ENCODE measurements around the gene SYPL2. TPM values are rescaled to one million over a fixed set of nuclear protein-coding genes. Genes with fewer than 3 reads are reported as not detected.

The SYPL2 gene
- 0.44 and 1.6 TPM in 2 replicates for total RNA-seq

DNA sequence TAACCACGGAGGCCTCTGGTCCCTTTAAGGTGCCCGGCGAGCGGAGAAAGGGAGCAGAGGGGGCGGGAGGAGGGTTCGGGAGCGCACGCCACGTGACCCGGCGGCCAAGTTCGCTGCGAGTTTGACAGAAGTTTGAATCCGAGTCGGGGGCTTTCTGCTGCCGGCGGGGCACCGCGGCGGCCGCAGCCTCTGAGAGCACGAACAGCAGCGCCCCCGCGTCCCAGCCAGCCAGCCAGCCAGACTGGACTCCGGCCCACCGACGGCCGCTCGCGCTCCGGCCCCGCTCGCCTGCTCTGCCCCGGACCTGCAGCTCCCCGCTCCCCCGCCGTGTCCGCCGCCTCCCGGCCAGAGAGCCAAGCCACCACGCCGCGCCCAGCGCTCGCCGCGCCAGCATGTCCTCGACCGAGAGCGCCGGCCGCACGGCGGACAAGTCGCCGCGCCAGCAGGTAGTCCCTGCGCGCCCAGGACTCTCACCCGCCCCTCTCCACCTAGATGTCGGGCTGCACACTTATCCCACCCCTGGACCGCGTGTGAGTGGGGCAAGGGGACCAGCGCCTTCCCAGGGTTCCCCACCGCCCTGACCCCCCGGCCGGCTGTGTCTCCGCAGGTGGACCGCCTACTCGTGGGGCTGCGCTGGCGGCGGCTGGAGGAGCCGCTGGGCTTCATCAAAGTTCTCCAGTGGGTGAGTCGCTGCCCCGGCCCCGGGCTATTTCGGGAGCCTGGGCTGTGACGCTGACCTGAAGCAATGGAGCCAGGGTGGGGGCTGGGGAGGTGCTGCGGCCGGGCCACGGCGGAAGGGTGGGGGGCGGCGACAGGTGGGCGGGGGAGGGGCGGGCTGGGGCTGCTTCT is at the start of gene SYPL2:
SYPL2 (plus strand) TSS at position 95 of the 849 bp plus-strand sequence; CDS start at position 393, 298 bp downstream.

DNA sequence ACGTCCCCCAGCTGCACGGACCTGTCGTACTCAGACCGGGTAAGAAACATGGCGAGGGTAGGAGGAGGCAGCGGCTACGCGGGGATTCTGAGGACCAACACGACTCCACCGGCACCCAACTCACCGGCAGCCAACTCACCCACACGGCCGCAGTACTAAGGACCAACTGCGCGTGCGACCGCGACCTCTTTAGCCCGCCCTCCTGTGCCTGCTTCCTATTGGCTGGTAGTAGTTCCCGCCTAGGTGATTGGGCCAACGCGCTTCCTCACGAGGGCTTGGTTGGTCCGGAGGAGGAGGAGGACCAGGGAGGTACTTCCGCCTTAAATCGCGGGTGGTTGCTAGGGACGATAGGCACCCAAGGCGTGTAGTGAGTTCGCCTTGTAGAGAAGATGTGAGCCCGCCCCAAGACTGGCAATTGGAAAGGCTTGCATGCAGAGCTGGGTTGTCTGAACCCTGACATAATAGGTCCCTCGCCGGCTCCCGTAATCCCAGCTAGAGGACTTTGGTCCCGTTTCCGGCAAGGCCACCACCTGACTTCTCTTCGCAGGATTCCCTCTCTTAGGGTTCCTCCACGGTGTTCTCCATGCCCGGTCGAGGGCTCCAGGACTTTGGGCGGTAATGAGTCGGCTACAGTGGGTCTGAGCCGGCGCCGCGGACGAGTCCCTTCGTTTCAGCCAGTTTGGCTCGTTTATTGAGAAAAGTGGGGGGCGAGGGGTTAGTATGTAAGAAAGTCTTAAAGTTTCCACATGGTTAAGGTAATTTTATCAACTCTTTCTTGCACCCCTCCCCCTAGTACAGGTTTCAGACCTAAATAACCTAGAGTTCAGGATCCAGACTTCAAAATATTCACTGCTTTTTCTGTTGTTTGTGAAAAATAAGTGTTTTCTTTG is 39.8 kb upstream of the SYPL2 start, which contains the start of gene PSMA5:
PSMA5 (minus strand) TSS at position 168 of the 890 bp plus-strand sequence; CDS start at position 50, 118 bp downstream.

DNA sequence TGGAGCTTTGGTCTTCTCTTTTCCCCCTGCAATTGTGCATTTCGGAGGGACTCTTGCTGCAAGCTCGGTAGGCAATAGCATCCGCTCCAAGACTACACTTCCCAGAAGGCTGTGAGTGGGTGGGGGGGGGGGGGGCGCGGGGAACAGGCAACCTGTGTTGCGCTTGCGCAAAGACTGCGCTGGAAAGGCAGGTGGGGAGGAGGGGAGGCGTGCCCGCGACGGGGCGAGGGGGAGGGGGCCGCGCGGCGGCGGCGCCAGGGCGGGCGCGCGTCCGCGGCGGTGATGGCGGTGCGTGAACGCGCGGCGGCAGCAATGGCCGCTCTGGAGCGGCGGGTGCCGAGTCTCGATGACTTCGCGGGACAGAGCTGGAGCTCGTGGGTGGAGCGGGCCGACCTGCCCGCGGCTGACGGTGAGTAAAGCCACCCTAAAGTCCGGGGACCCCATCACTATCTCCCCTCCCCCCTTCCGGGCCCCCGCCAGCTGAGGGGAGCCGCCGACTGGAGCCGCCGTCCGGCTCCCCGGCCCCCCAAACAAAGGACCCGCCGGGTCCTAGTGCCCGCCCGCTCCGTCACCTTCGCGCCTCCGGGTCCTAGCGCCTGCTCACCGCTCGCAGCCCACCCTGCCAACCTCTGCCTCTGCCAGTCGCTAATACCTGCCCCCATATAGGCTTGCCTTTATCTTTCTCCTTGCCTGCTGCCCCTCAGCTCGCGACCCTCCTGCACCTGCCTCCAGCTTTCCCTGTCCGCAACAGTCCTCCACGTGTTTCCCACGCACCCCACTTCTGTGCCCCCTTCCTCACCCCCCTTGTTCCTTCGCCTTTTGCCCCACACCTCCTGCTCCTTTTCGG is 17.5 kb downstream of the SYPL2 start, which contains the start of gene ATXN7L2:
ATXN7L2 (plus strand) TSS at position 234 of the 847 bp plus-strand sequence; CDS start at position 283, 49 bp downstream.

DNA sequence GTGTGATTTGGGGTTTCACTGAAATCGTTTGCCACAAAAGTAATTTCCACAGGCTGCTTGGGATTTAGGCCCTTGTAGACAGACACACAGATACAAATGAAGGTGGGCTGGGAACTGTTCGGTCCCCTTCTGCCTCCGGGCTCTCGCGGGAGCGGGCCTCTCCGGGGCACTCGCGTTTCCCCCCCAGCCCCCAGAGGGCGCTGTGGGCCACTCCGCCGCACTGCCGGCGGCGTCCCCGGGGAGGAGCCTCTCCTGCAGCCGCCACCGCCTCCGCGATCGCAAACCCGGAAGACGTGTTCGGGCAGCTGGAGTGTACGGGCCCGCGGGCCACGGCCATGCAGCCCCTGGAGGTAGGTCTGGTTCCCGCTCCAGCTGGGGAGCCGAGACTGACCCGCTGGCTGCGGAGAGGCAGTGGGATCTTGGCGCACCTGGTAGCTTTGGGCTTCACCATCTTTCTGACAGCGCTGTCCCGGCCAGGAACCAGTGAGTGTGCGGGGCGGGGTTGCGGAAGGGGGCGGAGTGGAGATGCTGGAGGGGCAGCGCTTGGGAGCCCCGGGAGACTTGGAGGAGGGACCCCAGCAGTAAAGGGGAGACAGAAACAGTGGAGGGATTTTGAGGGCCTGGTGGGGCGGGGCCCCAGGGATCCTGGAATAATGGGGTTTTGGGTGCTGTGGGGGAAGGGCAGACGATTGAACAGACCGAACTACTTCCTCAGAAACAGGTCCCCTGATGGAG is 27.6 kb downstream of the SYPL2 start, which contains the start of gene CYB561D1:
CYB561D1 (plus strand) TSS at position 290 of the 735 bp plus-strand sequence; CDS start at position 336, 46 bp downstream.

DNA sequence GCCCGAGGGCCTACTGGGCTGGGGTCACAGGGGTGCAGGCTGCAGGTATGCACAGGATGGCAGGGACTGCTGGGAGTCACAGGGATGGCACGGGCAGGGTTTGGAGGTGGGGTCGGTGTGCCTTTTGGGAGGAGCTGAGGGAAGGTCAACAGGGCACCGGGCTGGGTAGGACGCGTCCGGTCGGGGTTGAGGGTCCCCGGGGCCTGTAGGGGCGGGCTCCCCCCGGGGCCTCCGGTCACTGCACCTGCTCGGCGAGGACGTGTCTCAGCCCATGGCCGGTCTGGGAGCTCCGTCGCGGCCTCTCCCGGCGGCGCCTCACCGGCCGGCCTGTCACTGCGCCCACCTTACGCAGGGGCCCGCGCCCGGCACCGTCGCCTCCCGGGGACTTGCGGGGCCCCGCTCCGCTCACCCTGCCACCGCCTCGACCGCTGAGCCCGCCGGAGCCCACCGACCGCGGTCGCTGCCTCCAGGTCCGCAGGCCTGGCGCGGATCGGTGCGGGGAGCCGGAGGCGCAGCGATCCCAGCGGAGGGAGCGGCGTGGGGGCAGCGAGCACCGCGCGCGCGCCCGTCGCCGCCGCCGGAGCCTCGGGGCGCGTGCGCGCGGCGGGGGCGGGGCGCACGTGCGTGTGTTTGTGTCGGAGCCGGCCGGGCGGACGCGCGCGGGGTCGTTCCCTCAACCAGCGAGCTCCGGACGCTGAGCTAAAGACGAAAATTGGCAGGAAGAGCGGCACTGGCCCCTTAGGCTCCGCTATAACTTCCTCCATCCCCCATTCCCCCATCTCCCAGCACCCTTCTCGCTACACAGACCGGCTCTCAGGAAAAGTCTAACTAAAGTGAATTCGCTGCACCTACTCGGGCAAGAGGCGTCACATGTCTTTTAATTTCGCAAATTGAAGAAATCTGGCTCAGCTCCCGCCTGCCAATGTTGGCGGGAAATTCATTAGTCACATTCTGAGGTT is 43.1 kb downstream of the SYPL2 start, which contains the start of gene AMIGO1:
AMIGO1 (minus strand) TSS at position 552 of the 959 bp plus-strand sequence. CDS start 815 bp downstream, outside the sequence.

Other genes with a start within 250 kb of the SYPL2 start
- gene CELSR2, start 217.0 kb upstream of the SYPL2 start, total RNA-seq = 1.3 and 1.8 TPM in 2 replicates
- 2.4 and 31.5 TPM in 2 replicates for gene PSRC1, start 183.4 kb upstream of the SYPL2 start, total RNA-seq
- not detected in 2 replicates for gene MYBPHL, start 159.5 kb upstream of the SYPL2 start, total RNA-seq
- gene SORT1, start 68.6 kb upstream of the SYPL2 start, total RNA-seq = 18.2 and 21.5 TPM in 2 replicates
- 57.4 and 70.7 TPM in 2 replicates for gene PSMA5, start 40.1 kb upstream of the SYPL2 start, total RNA-seq
- 2.0 and 4.0 TPM in 2 replicates for gene ATXN7L2, start 17.4 kb downstream of the SYPL2 start, total RNA-seq
- 4.8 and 6.7 TPM in 2 replicates for gene CYB561D1, start 27.5 kb downstream of the SYPL2 start, total RNA-seq
- 0.43 and 1.1 TPM in 2 replicates for gene AMIGO1, start 43.2 kb downstream of the SYPL2 start, total RNA-seq
- gene GPR61, start 73.3 kb downstream of the SYPL2 start, total RNA-seq = 0.57 TPM in 1 of 2 replicates, not detected in the other
- 11.6 and 19.9 TPM in 2 replicates for gene GNAI3, start 82.1 kb downstream of the SYPL2 start, total RNA-seq
- gene GNAT2, start 153.1 kb downstream of the SYPL2 start, total RNA-seq = 0.44 TPM in 1 of 2 replicates, not detected in the other
- 92.6 and 124 TPM in 2 replicates for gene AMPD2, start 153.3 kb downstream of the SYPL2 start, total RNA-seq
- gene GSTM4, start 189.6 kb downstream of the SYPL2 start, total RNA-seq = 13.6 and 14.4 TPM in 2 replicates
- 7.6 and 16.0 TPM in 2 replicates for gene GSTM2, start 201.5 kb downstream of the SYPL2 start, total RNA-seq
- gene GSTM1, start 221.3 kb downstream of the SYPL2 start, total RNA-seq = not detected in 2 replicates
- 0.22 and 0.43 TPM in 2 replicates for gene GSTM5, start 245.7 kb downstream of the SYPL2 start, total RNA-seq